Esophagus mucosa (tissue), 1 donor: ENCODE measurements around the gene RAMP3. TPM values are rescaled to one million over a fixed set of nuclear protein-coding genes. Genes with fewer than 3 reads are reported as not detected.
"Not testable (repeated sequence)": the region's sequence is repeated elsewhere in the genome, so short reads cannot be mapped to it uniquely, and the experiment has no call there.

Experiments
- ATAC-seq: fragments of 200-7000 bp; cut with Tn5 transposase; one replicate; pipeline ENCODE4 v1.9.1; 2020
- total RNA-seq: library from RNA; stranded (reverse); gene quantifications from one replicate; pipeline ENCODE4 v1.2.4, GENCODE V29; 2023
- donor health status: DM: yes; HTN: yes; CAD: no.

The RAMP3 gene
- total RNA-seq, 1 donor from 2014 or later, result 7.8 TPM

DNA sequence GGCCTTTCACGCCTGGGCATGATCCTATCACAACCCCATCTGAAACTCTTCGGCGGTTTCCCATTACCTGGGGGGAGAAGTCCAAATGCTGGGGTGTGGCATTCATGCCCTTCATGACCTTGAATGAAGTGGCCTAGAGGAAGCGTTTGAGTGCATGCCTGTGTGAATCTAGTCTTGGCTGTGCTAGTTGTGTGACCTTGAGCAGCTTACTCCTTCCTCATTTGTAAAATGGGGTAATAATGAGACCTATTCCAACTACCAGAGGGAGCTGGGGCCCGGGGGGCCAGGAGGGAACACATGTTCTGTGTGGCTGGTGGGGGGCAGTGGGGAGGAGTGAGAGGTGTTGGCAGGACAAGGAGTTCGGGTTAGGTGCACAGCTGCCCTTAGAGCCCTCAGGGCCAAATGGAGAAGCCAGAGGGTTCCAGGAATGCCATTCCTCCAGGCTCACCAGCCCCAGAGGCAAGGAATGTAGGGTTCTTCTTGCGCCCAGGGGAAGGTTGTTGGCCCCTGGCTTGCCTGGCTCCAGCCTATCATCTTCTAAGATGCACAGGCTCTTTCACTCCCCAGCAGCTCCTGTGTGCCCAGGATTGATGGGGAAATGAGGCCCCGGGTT, 24.8 kb upstream of the RAMP3 start:
- no peak for ATAC-seq

DNA sequence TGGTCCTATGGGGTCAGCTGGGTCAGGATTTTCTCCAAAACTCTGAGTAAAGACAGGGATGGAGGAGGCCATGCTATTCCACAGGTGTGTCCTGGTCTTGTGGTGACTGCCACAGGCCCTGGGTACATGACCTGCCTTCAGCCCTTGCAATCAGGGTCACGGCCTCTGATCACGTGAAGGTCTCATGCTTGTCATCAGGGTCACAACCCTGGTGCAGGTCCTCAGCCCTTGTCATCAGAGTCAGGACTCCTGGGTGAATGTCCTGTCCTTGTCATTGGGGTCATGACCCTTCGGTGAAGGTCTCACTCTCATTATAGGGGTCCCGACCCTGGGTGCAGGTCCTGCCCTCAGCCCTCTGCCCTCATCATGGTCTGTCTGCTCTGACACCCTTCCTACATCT, 24.2 kb upstream of the RAMP3 start:
- no peak for ATAC-seq

DNA sequence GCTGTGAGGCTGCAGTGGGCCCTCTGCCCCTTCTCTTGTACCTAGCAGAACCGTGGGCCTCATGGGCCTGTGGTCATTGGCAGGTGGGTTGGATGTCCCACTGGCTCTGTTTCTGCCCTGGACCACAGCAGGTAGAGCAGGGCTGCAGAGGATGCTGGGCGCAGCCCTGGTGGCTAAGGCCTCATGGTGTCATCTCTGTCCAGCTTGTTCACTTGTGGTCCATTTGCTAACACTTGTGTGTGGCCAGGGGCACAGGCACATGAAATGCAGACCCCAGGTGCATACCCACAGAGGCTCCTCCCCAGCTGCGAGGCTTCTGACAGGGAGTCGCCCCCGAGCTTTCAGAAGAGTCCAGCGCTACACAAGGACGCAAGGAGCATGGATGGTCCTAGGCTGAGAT, 23.7 kb upstream of the RAMP3 start:
- ATAC-seq, result no peak

DNA sequence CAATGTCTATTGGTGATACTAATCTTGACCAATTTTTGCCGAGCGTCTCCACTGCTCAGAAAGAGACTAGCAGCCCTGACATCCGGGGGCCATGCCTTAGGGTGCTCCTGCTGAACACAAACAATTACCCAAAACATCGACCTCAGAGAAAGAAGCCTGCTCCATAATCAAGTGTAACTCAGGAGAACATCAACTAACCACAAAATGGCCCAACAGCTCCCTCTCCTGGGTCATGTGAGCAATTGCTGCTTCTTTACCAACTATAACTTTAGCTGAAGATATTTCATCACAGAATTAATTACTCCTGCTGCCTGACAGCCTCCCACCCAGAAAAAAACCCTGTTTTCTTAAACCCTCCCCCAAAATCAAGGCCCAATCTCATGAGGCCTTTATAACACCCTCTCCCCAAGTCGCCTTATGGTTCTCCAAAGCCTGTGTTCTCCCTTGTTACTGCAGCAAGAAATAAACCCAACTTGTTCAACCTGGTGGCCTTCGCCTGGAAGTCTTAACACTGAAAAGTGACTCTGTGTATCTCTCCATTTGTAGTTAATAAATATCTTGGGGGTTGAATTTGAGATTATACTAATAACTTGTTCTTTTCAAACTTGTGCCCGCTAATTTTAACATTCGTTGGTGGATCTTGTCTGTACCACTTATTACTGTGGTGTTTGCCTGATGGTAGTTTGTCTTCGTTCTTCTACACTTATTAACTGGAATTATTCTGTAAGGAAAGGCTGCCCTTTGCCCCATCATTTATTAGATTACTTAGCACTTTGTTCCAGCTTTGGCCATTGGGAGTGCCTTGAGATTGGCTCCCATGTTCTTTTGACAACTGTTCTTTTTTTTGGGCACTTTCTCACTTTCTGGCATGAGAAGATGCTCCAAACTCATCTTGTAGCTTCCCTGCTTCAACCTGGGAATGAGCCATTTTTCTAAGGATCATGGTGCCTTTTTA, 21.2 kb upstream of the RAMP3 start:
- ATAC-seq, result peak; percentile 78

DNA sequence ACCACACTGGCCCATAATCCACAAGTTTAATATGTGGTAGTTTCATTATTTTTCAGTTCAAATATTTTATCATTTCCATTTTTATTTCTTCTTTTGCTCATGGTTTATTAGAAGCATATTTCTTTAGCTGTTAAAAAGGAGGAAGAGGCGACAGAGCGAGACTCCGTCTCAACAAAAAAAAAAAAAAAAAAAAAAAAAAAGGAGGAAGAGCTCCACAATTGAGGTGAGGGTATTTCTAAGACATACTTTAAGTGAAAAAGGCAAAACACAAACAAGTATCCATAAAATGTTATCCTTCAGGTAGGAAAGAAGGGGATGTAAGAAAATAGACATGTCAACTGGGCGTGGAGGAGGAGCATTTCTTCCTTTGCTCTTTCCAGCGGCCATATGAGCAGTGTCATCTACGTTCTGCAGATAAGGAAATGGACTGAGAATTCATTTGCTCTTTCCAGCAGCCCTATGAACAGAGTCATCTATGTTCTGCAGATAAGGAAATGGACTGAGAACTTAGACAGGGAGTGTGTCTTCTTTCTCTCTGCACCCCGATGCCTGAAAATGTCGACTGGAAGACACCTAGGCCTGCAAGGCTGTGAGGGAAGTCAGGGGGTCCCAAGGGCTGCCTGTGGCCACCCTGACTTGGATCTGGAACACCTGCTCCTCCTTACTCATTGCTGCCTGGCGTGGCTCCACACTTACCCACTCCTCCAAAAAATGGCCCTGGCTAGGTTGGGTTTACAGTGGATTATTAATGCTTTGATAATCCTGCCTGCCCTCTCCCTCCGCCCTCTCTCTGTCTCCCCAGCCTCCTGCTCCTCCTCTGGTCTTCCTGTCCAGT, 18.9 kb upstream of the RAMP3 start:
- no peak for ATAC-seq

DNA sequence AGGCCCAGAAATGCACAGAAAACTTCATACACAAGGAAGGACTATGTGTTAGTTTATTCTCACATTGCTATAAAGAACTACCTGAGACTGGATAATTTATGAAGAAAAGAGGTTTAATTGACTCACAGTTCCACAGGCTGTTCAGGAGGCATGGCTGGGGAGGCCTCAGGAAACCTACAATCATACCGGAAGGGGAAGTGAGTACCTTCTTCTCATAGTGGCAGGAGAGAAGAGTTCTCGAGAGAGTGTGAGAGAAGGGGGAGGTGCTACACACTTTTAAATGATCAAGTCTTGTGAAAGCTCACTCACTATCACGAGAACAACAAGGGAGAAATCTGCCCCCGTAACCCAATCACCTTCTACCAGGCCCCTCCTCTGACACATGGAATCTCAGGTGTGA, 16.8 kb upstream of the RAMP3 start:
- no peak for ATAC-seq

DNA sequence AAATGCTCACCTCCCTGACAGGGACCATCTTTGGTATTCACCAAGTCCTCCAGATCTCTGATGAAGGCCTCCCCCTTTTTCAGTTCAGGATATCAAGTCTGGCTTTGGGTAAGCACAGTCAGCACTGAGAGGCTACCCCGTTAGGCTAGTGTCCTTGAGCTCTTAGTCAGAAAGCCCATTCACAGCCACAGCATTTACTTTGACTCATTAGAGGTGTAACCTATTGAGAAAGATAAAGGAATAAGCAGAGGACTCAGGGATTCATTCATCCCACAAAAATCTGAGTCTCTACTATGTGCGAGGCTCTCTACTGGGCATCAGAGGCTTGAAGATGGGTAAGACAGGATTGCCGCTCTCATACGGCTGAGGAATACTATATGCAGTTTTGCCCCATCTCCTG, 14.0 kb upstream of the RAMP3 start:
- no peak for ATAC-seq

DNA sequence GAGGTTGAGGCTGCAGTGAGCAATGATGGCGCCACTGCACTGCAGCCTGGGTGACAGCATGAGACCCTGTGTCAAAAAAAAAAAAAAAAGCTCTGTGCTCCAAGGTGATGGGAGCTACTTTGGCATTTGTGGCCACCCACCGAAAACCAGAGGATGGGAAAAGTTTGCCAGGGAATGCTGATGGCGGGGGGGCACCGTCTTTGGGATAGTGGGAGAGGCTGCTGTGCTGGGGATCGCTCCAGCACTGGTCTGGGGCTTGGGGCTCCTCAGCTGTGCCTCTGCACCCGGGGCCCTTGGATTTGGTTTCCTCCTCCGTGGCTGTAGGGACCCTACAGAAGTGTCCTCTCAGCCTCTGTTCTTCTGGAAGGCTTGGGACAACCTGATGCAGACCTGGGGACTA, 11.7 kb upstream of the RAMP3 start:
- no peak for ATAC-seq

DNA sequence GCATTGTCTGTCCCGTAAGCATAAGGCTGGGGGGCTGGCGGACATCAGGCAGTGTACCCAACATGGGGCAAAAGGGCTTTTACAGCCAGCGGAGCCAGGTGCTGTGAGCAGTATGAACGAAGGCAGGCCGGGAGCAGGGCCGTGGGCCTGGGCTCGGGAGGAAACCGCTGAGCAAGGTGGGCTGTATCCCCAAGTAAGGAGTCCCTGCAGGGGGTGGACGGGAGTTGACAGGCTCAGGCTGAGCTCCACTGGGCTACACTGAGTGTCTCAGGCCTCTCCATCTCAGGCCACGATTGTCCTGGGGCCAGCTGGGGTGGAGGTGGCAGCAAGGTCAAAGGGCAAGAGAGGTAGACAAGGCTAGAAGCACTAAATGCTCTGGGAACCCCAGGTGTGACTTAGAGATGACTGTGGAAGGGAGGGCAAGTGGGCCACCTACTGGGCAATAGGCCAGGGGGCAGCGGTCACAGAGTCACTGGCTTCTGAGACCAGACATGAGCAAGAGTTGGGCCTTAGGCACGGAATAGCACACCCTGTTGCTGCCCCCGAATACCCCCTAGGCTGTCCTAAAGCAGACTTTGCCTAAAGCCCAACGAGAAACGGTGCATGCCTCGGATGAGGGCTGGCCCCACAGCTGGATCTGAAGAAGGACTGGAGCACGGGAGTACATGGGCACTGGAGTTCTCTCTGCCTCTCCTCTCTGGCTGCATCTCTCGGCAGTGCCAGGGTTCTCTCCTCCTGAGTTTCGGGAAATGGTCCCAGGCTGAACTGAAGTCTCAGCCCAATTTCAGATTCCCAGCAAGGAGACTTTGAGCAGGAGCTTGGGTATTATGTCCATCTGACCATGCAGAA, 10.8 kb upstream of the RAMP3 start:
- ATAC-seq, result peak; percentile 12

DNA sequence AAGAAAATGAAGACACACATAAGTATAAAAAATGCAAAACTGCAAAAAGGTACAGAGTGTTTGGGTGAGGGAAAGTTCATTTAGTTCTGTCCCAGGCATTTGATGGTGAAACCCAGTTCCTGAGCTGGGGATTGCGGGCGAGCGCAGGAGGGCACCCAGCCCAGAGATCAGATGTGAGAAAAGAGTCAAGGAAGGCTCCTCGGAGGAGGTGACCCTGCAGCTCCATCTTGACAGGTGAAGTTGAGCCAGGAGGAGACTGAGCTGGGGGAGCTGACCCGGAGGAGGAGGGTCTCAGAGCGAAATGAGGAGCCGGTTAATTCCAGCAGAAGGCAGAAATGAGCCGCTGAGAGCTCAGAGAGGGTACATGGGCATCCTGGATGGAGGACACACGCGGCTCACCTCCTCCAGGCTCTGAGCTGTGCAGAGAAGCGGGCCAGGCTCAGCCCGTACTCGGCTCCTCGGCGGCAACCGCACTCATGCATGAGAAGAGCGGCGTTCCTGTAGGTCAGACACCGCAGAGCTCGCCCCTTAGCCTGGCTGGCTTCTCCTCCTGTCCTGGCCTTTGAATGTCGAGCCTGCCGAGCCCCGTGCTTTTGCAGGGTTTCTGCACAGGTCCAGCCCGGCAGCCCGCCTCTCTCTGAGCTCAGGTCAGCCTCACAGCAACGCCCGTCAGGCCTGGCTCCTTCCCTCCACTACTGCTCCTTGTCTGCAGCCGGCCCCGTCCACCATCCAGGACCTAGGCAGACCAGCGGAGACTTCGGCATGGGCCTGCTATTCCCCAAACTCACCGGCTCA, 9.5 kb upstream of the RAMP3 start:
- ATAC-seq, result no peak

DNA sequence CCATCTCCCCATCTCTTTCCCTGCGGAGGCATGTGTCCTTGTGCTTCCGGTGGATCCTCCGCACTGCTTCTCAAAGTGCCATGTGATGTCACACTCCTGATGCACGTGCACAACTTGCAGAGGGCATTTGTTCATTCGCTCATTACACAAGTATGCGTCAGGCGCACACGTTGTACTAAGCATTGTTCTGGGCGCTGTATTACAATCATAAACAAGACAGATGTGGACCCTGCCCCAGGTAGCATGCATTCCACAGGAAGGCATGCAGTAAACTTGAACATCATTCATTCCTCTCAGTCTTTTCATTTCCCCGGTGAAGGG, 9.0 kb upstream of the RAMP3 start:
- no peak for ATAC-seq

DNA sequence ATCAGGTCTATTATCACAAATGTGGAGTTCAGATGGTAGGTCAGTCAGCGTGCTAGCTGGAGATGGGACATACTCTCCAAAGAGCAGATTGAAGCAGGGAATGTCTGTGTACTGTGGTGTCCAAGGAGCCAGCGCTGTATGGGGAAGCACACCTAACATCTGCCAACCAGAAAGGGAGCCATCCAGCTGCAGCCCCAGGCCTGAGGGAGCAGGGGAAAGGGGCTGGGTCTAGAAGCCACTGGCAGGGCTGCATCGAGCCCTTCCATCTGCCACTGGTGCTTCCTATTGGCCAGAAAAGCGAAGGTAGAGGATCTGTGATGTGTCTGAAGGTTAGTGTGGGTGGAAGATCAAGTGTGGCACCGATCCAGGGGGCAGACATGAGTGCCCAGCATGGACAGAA, 8.0 kb upstream of the RAMP3 start:
- no peak for ATAC-seq

DNA sequence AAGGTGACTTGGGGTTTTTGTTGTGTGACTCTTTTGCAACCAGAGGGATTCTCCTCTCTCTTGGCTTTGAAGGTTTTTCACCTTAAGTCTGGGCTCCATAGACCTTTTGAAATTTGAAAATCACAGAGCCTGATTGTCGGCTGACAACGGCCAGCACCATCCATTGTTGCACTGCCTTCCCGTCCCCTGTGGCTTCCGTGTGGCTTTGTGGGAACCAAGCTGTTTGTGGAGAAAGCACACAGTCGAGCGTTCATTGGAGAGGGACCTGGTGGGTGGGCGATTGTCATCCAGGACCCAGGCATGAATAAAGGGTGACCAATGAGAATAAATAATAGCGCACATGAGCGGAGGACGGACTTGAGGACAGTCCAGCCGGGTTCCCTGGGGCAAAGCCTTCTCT, 7.4 kb upstream of the RAMP3 start:
- no peak for ATAC-seq

DNA sequence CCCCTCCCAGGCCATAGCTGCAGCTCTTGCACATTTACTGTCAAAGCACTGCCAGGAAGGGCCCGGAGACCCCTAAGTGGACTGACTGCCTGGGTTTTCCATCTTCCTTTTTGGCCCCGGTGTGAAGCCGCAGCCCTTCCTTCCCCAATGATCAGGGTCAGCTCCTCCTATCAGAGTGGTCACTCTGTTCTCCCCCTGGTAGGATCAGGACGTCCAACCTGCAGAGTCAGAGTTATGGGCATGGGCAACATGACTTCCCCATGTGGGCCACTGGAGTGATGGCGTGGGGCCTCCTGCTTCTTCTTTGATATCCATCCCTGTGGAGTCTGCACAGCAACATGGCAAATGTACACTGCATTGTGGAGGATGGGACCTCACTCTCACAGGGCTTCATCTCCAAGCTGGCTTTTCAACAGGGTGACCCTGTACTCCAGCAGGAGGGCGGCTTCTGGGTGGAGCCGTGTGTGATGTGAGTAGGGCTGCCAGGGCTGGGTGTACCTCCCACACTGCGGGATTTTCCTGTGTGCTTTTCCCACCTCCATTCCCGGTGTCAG, 6.4 kb upstream of the RAMP3 start:
- ATAC-seq, result no peak

DNA sequence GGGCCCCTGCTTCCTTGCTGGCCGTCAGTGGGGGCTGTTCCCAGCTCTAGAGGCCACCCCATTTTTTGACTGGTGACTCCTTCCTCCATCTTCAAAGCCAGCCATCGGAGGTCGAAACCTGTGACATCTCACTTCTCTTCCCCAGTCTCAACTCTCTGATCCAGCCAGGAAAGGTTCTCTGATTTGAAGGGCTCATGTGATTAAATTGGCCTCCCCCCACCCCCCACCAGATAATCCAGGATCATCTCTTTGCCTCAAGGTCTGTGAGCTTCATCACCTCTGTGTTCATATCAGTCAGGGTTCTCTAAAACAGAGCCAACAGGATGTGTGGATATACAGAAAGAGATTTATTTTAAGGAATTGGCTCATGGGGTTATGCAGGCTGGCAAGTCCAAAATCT, 5.6 kb upstream of the RAMP3 start:
- ATAC-seq, result no peak

DNA sequence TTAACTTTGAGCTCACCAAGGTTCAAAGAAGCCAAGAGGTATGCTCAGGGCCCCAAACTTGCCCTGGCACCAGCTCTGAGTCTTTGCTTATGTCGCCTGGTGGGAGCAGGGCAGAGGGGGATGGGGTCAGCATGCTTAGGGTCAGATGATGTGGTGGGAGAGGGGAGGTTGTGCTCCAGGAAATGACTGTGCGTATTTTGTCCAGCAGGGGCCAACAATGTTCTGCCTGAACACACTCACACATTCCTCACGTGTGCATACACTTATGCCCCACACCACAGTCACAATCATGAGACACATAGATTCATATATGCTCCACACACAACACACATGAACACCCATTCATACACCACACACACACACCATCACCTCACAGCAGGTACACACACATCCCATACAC, 4.4 kb upstream of the RAMP3 start:
- ATAC-seq, result no peak

DNA sequence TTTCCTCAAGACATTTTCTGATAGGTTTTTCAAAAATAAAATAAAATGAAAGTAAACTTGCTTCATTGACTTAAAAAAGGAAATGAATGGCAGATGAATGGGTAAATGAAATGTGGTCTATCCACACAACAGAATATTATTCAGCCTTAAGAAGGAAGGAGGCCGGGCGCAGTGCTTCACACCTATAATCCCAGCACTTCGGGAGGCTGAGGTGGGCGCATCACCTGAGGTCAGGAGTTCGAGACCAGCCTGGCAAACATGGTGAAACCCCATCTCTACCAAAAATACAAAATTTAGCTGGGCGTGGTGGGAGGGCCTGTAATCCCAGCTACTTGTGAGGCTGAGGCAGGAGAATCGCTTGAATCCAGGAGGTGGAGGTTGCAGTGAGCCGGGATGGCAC, 3.7 kb upstream of the RAMP3 start:
- not testable (repeated sequence) for ATAC-seq

DNA sequence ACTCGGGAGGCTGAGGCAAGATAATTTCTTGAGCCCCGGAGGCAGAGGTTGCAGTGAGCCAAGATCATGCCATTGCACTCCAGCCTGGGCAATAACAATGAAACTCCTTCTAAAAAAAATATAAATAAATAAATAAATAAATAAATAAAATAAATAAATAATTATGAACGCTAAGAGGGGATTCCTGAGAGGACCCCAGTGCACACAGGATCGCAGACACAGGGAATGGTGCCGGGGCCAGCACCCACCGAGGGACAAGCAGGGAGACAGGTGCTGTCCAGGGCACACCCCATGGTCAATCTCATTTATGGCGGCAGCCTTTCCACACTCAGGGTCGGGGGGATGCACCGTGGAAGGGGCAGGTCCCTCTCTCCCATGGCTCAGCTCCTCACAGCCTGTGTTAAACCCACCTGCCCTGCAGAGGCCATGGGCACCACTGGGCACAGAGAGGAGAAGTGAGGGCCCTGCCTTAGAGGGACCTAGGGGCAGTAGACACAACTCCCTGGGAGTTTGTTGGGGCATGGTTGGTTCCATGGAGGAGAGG, 2.2 kb upstream of the RAMP3 start:
- no peak for ATAC-seq

DNA sequence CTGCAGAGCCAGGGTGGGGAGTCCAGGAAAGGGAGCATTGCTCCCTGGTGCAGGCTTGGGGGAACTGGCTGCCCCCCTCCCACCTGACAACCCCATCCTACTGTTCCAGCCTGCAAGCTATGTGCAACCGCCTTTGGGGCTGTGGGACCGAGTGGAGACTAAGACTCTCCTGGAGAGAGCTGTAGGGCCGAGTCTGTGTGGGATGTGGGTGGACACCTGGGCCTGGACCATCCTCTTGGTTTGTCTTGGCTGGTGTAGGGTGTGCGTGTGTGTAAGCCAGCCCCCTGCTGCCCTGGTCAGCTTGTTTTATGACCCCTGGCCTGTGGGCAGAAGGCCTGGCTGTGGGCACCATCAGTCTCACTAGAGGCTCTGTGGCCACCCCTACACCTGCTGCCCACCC, 1.6 kb upstream of the RAMP3 start:
- ATAC-seq, result no peak

DNA sequence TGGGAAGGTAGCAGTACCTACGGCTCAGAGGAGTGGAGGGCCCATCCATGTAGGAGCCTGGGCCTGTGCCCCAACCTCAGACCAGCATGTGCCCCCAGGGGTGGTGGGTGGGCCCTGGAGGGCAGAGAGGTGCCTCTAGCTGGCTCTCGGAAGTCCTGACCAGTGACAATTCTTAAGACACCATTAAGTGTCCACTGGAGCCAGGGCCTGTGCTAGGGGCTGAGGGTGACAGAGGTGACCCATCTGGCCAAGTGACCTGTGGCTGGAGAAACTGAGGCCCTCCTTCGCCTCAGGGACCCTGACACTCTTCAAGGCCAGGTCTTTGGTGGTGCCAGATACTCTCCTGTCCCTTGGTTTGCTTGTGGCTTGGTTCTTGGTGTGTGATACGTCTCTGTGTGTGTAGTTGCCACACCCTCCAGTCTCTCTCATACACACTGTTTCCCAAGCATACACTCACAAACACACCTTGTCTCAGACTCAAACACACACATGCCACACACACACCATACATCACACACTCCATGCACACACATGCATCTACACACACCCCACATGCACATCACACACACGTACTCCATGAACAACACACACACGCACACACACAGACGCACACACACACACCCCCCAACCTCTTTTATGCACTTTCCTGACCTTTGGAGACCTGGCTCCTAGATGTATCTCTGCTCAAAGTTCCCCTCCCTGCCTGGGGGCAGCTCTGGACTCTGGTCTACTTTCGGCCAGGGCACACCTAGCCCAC, 897 bp upstream of the RAMP3 start:
- no peak for ATAC-seq
